GM18502 (cell line): ENCODE measurements around the gene HOXA2.

Experiments
- ATAC-seq: cut with Tn5 transposase; IDR thresholded peaks from one replicate; pipeline ENCODE4 v1.9.1; 2021; ENCODE audit warnings: mild to moderate bottlenecking; ENCODE audit not compliant: unreplicated experiment, poor library complexity

HOXA2 gene

GRCh38 chr7:27141923-27142579 is 39.6 kb upstream of the HOXA2 start:
- ATAC-seq, result no peak

GRCh38 chr7:27141137-27141922 is 38.8 kb upstream of the HOXA2 start:
- no peak for ATAC-seq

GRCh38 chr7:27140126-27140857 is 37.8 kb upstream of the HOXA2 start:
- no peak for ATAC-seq

GRCh38 chr7:27139334-27140125 is 37.0 kb upstream of the HOXA2 start:
- no peak for ATAC-seq

GRCh38 chr7:27138985-27139333 is 36.5 kb upstream of the HOXA2 start:
- no peak for ATAC-seq

- ATAC-seq, result no peak
These were observed 36.0 kb upstream of the HOXA2 start for GRCh38 chr7:27138472-27138871.

- no peak for ATAC-seq
These were observed 35.3 kb upstream of the HOXA2 start for GRCh38 chr7:27137640-27138315.

- ATAC-seq, result no peak
These were observed 31.9 kb upstream of the HOXA2 start for GRCh38 chr7:27134392-27134791.

GRCh38 chr7:27133409-27134231 is 31.1 kb upstream of the HOXA2 start:
- ATAC-seq, result no peak

GRCh38 chr7:27132978-27133377 is 30.5 kb upstream of the HOXA2 start:
- ATAC-seq, result no peak

- ATAC-seq, result no peak
These were observed 29.7 kb upstream of the HOXA2 start for GRCh38 chr7:27132214-27132613.

GRCh38 chr7:27131390-27131819 is 28.9 kb upstream of the HOXA2 start:
- ATAC-seq, result no peak

- no peak for ATAC-seq
These were observed 28.3 kb upstream of the HOXA2 start, which contains the start of gene HOXA4 for GRCh38 chr7:27130540-27131389. Gene HOXA4 (minus strand): TSS chr7:27130757. CDS start chr7:27130733, 24 bp downstream.

- no peak for ATAC-seq
These were observed 27.5 kb upstream of the HOXA2 start for GRCh38 chr7:27129729-27130539.

GRCh38 chr7:27128776-27129728 is 26.6 kb upstream of the HOXA2 start:
- no peak for ATAC-seq

GRCh38 chr7:27128034-27128433 is 25.6 kb upstream of the HOXA2 start:
- no peak for ATAC-seq
